Trophoblast cell (in vitro differentiated cells and primary cell): ENCODE measurements around the gene FBXO30.

Experiments used
- DNase-seq, 2 donors: peaks; one replicate each; pipeline ENCODE4 v3.0.0-alpha.2; 2016
- H2AFZ ChIP-seq: 2 replicates; pipeline ENCODE4 v1.6.1; 2013; ENCODE audit warnings: low read length, moderate library complexity, mild to moderate bottlenecking; ENCODE audit not compliant: insufficient read depth, poor library complexity
- H2AK5ac ChIP-seq: 2 replicates; pipeline ENCODE4 v1.6.1; 2013; ENCODE audit warnings: mild to moderate bottlenecking, low read length
- H2BK120ac ChIP-seq: 2 replicates; pipeline ENCODE4 v1.6.1; 2013; ENCODE audit warnings: low read length, mild to moderate bottlenecking, moderate library complexity; ENCODE audit not compliant: insufficient read depth, poor library complexity
- H2BK12ac ChIP-seq: 2 replicates; pipeline ENCODE4 v1.6.1; 2013; ENCODE audit warnings: mild to moderate bottlenecking, low read length, moderate library complexity
- H2BK5ac ChIP-seq: 2 replicates; pipeline ENCODE4 v1.6.1; 2013; ENCODE audit warnings: low read length, low read depth, moderate library complexity, mild to moderate bottlenecking; ENCODE audit not compliant: poor library complexity
- H3K14ac ChIP-seq: 2 replicates; pipeline ENCODE4 v1.6.1; 2013; ENCODE audit warnings: mild to moderate bottlenecking, low read length
- H3K18ac ChIP-seq: 2 replicates; pipeline ENCODE4 v1.6.1; 2013; ENCODE audit warnings: mild to moderate bottlenecking, low read length
- H3K23ac ChIP-seq: 2 replicates; pipeline ENCODE4 v1.6.1; 2013; ENCODE audit warnings: low read length
- H3K27ac ChIP-seq: 2 replicates; pipeline ENCODE4 v1.5.1; 2013; ENCODE audit warnings: low read depth, mild to moderate bottlenecking, inconsistent platforms, low read length, moderate library complexity
- H3K27me3 ChIP-seq: 2 replicates; pipeline ENCODE4 v1.6.1; 2013; ENCODE audit warnings: inconsistent platforms, mild to moderate bottlenecking, low read length, moderate library complexity; ENCODE audit not compliant: insufficient read depth
- H3K36me3 ChIP-seq, 2 experiments: 1 replicate in 1 of 2; 2 replicates in 1 of 2; pipeline ENCODE4 v1.6.1; 2013; ENCODE audit warnings: low read length in 2 of 2, mild to moderate bottlenecking in 2 of 2, moderate library complexity in 1 of 2; ENCODE audit not compliant: insufficient read depth in 2 of 2, control insufficient read depth in 1 of 2
- H3K4ac ChIP-seq: 2 replicates; pipeline ENCODE4 v1.6.1; 2013; ENCODE audit warnings: low read depth, mild to moderate bottlenecking, low read length, moderate library complexity
- H3K4me1 ChIP-seq, 2 experiments: 1 replicate in 1 of 2; 2 replicates in 1 of 2; pipeline ENCODE4 v1.6.1; 2013; ENCODE audit warnings: low read length in 2 of 2, mild to moderate bottlenecking in 2 of 2, moderate library complexity in 1 of 2; ENCODE audit not compliant: insufficient read depth in 2 of 2, control insufficient read depth in 1 of 2
- H3K4me2 ChIP-seq: 2 replicates; pipeline ENCODE4 v1.6.1; 2013; ENCODE audit warnings: inconsistent platforms, mild to moderate bottlenecking, low read length, moderate library complexity
- H3K4me3 ChIP-seq: 2 replicates; pipeline ENCODE4 v1.5.1; 2013; ENCODE audit warnings: mild to moderate bottlenecking, low read depth, low read length, inconsistent platforms
- H3K79me1 ChIP-seq: one replicate; pipeline ENCODE4 v1.6.1; 2013; ENCODE audit warnings: low read length
- H3K79me2 ChIP-seq: 2 replicates; pipeline ENCODE4 v1.6.1; 2013; ENCODE audit warnings: low read length, mild to moderate bottlenecking; ENCODE audit not compliant: control insufficient read depth, insufficient read depth, poor library complexity
- H3K9ac ChIP-seq: 2 replicates; pipeline ENCODE4 v1.6.1; 2013; ENCODE audit warnings: mild to moderate bottlenecking, low read length
- H3K9me3 ChIP-seq: 2 replicates; pipeline ENCODE4 v1.6.1; 2013; ENCODE audit warnings: low read depth, mild to moderate bottlenecking, control low read depth, inconsistent platforms, low read length; ENCODE audit not compliant: insufficient read depth
- H4K12ac ChIP-seq: 2 replicates; pipeline ENCODE4 v1.6.1; 2013; ENCODE audit warnings: low read depth, mild to moderate bottlenecking, low read length, moderate library complexity
- H4K8ac ChIP-seq: 2 replicates; pipeline ENCODE4 v1.6.1; 2013; ENCODE audit warnings: low read depth, mild to moderate bottlenecking, low read length, moderate library complexity
- H4K91ac ChIP-seq: one replicate; pipeline ENCODE4 v1.6.1; 2013; ENCODE audit warnings: low read depth, mild to moderate bottlenecking, low read length, moderate library complexity
- WGBS: extraction: QIAGEN DNeasy Blood & Tissue Kit; methylation state at CpG from one replicate; pipeline ENCODE4 v1.1.7; 2013; ENCODE audit warnings: missing lambda C conversion rate; ENCODE audit not compliant: insufficient read length, insufficient coverage; ENCODE audit errors: extremely low coverage; 5-methylcytosine and 5-hydroxymethylcytosine counted together

The FBXO30 gene

GRCh38 chr6:145749632-145750031 lies 65.0 kb downstream of the FBXO30 start:
- no peaks in the 10 kb centered on the region for H3K79me1 ChIP-seq
- H3K9me3 ChIP-seq: no peaks in the 10 kb centered on the region
- H3K9ac ChIP-seq: no peak overlapping the region
- no peak overlapping the region for H2BK120ac ChIP-seq
- no CpG with 5 or more reads among the region's 1 CpG for WGBS
- H2BK5ac ChIP-seq: no peak overlapping the region
- H3K4me2 ChIP-seq: no peak overlapping the region
- no peaks in the 10 kb centered on the region for H3K27me3 ChIP-seq
- H4K8ac ChIP-seq: no peak overlapping the region
- H3K14ac ChIP-seq: no peak overlapping the region
- H2AK5ac ChIP-seq: no peak overlapping the region
- H3K18ac ChIP-seq: no peak overlapping the region
- no peak overlapping the region for H2AFZ ChIP-seq
- no peak overlapping the region for H3K4ac ChIP-seq
- H3K79me2 ChIP-seq: no peaks in the 10 kb centered on the region
- H3K4me1 ChIP-seq: no peaks in the 10 kb centered on the region
- no peak overlapping the region for H3K23ac ChIP-seq
- H2BK12ac ChIP-seq: no peak overlapping the region
- peak; percentile 4 to 62 for DNase-seq
- no peaks in the 10 kb centered on the region for H3K36me3 ChIP-seq
- no peak overlapping the region for H4K12ac ChIP-seq
- no peak overlapping the region for H3K27ac ChIP-seq
- no peak overlapping the region for H4K91ac ChIP-seq
- H3K4me3 ChIP-seq: no peak overlapping the region

- no peak overlapping the region for H3K9ac ChIP-seq
- no peaks in the 10 kb centered on the region for H3K79me1 ChIP-seq
- no peak overlapping the region for H4K91ac ChIP-seq
- no peak overlapping the region for H3K4ac ChIP-seq
- H3K18ac ChIP-seq: no peak overlapping the region
- no peaks in the 10 kb centered on the region for H3K9me3 ChIP-seq
- no peaks in the 10 kb centered on the region for H3K4me1 ChIP-seq
- H3K27me3 ChIP-seq: no peaks in the 10 kb centered on the region
- WGBS: no CpG with 5 or more reads among the region's 1 CpG
- no peak overlapping the region for H3K23ac ChIP-seq
- no peak overlapping the region for H2BK12ac ChIP-seq
- H2AFZ ChIP-seq: no peak overlapping the region
- H3K27ac ChIP-seq: no peak overlapping the region
- no peaks in the 10 kb centered on the region for H3K79me2 ChIP-seq
- H3K36me3 ChIP-seq: no peaks in the 10 kb centered on the region
- no peak overlapping the region for H2BK120ac ChIP-seq
- no peak overlapping the region for H3K14ac ChIP-seq
- DNase-seq: no peak
- no peak overlapping the region for H3K4me3 ChIP-seq
- no peak overlapping the region for H3K4me2 ChIP-seq
- H2AK5ac ChIP-seq: no peak overlapping the region
- no peak overlapping the region for H4K12ac ChIP-seq
- no peak overlapping the region for H4K8ac ChIP-seq
- no peak overlapping the region for H2BK5ac ChIP-seq
Observed at GRCh38 chr6:145745861-145746260, 68.7 kb downstream of the FBXO30 start.

- H3K9ac ChIP-seq: no peak overlapping the region
Observed at GRCh38 chr6:145744619-145745018, 70.0 kb downstream of the FBXO30 start.

More at GRCh38 chr6:145744619-145745018, 70.0 kb downstream of the FBXO30 start:
- Histone ChIP-seq H4K12ac (no peak overlapping the region), H3K4ac (no peak overlapping the region), H3K18ac (no peak overlapping the region), H4K8ac (no peak overlapping the region), H3K9me3 (no peaks in the 10 kb centered on the region), H3K4me3 (no peak overlapping the region), H3K27me3 (no peaks in the 10 kb centered on the region), H2BK5ac (no peak overlapping the region), H3K14ac (no peak overlapping the region), H2BK12ac (no peak overlapping the region), H4K91ac (no peak overlapping the region), H3K4me1 (no peaks in the 10 kb centered on the region), H3K36me3 (no peaks in the 10 kb centered on the region), H2BK120ac (no peak overlapping the region), H3K79me1 (no peaks in the 10 kb centered on the region), H3K4me2 (no peak overlapping the region), H3K27ac (no peak overlapping the region), H3K79me2 (no peaks in the 10 kb centered on the region), H2AK5ac (no peak overlapping the region), H2AFZ (no peak overlapping the region), H3K23ac (no peak overlapping the region)
- DNase-seq: no peak
- WGBS: no CpG with 5 or more reads among the region's 2 CpGs
